Erythroblast (primary cell): ENCODE results near the gene P2RX2.

ENCODE experiments used
- GATA1 ChIP-seq: IDR thresholded peaks from 2 replicates; pipeline ENCODE4 v1.6.1; 2011; ENCODE audit warnings: low read depth, mild to moderate bottlenecking, control low read depth, low read length, moderate library complexity
- POLR2A ChIP-seq: IDR thresholded peaks from 2 replicates; pipeline ENCODE4 v1.6.1; 2011; ENCODE audit warnings: mild to moderate bottlenecking, low read length

DNA sequence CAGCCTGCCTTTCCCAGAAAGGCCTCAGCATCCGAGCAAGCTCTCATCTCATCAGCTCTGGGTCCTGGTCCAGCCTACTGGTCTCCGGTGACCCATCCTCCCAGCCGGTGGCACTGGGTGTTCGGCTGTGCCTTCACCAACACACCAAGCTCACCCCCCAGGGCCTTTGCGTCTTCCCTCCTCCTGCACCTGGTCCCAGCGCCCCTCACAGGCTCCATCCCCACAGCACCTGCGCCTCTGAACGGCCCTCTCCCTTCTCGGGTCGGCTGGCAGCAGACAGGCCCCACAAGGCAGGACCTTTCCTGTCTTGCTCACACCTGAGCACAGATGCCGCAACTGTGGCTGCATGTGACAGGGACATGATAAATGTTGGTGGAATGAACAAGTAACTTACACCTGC is 13.1 kb downstream of the P2RX2 start:
- TF ChIP-seq POLR2A (no peak), GATA1 (no peak)
